ENCODE measurements around the gene PTPA.

DNA sequence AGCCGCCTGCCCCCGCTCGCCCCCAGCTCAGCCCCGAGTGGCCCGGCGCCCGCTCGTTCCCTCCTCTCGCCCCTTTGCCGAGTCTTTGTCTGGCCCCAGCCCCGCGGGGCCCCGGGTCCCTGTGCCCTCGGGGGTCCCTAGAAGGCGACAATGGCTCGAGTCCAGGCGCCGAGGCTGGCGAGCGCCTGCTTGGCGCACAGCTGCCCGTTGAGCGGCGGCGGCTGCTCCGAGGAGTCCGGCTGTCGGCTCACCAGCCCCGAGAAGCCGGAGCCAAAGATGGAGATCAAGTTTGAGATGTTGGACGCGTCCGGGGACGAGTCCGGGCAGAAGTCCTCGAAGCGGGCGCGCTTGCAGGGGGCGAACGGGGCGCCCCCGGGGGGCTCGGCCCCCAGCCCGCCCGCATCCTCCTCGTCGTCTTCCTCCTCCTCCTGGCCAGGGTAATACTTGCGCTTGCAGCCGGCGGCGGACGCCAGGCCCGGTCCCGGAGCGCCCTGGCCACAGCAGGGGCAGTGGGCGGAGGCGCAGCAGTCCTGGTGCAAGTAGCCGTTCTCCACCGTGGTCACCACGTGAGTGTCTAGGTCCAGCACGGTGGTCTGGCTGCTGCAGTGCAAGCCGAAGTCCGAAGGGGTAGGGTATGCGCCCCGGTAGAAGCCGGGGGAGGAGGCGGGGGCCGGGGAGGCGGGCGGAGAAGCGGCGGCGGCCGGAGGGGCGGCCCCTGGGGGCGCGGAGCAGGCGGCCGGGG is 65.7 kb downstream of the PTPA start:
- no peak for TF ChIP-seq GATA3 (IDR thresholded peaks at IDR 0.05; ENCODE audit: low read depth, low read length)
- no peak for TF ChIP-seq GATA2 (IDR thresholded peaks at IDR 0.05; ENCODE audit: low read depth, low read length)
